PC-3 (cell line): ENCODE measurements around the gene DRAXIN.
A peak's percentile ranks its signal among the peaks of the same experiment; 100 is the strongest.

ENCODE experiments used
- CTCF ChIP-seq: fragments of 300-600 bp; sonication (generic); conservative IDR thresholded peaks from 2 replicates; pipeline ENCODE4 v1.5.1; 2017; ENCODE audit warnings: antibody characterized with exemption, low read depth, mild to moderate bottlenecking, low read length
- EZH2 ChIP-seq: fragments of 300-600 bp; sonication (generic); IDR thresholded peaks from one replicate; pipeline ENCODE4 v1.6.1; 2017; ENCODE audit warnings: antibody characterized with exemption, mild to moderate bottlenecking, low read length; ENCODE audit not compliant: unreplicated experiment
- EZH2phosphoT487 ChIP-seq: fragments of 300-600 bp; sonication (generic); IDR thresholded peaks from 2 replicates; pipeline ENCODE4 v1.6.1; 2018; ENCODE audit warnings: mild to moderate bottlenecking, antibody characterized with exemption, low read length, borderline replicate concordance

GRCh38 chr1:11720033-11720376, 28.5 kb downstream of the DRAXIN start:
- TF ChIP-seq EZH2 (no peak), CTCF (0 out of 2 replicates have a peak, but pooled peaks have one; percentile 0), EZH2phosphoT487 (no peak)
